Forelimb muscle (tissue), 1 donor: ENCODE results near the gene TADA2B. TPM values are rescaled to one million over a fixed set of nuclear protein-coding genes. Genes with fewer than 3 reads are reported as not detected.

ENCODE experiments used
- polyA plus RNA-seq: library from polyadenylated mRNA; unstranded; fragments of 120-200 nt; gene quantifications from one replicate; pipeline ENCODE4 v1.2.1, GENCODE V29; 2013; ENCODE audit not compliant: insufficient read length

The TADA2B gene
- polyA plus RNA-seq, 1 donor = 22.0 TPM

Other genes with a start within 250 kb of the TADA2B start
- gene TBC1D14, start 133.5 kb upstream of the TADA2B start, polyA plus RNA-seq = 37.0 TPM
- 30.1 TPM for gene GRPEL1, start 24.7 kb downstream of the TADA2B start, polyA plus RNA-seq
- 8.8 TPM for gene SORCS2, start 149.2 kb downstream of the TADA2B start, polyA plus RNA-seq